ENCODE data around the gene KIDINS220. TPM values are rescaled to one million over a fixed set of nuclear protein-coding genes. Genes with fewer than 3 reads are reported as not detected.
A peak's percentile ranks its signal among the peaks of the same experiment; 100 is the strongest.

KIDINS220 gene
- total RNA-seq, 1 donor from 2014 or later, result 96.7 TPM

GRCh38 chr2:8882094-8882493, 44.7 kb upstream of the KIDINS220 start:
- Mint-ChIP-seq H3K27ac (no peak overlapping the region), H3K36me3 (ENCODE audit: insufficient read depth) (peaks cover 16% of the 10 kb centered on the region)
- no peak for DNase-seq (ENCODE audit: low spot score, unreplicated experiment)

GRCh38 chr2:8877894-8878293, 40.5 kb upstream of the KIDINS220 start:
- TF ChIP-seq CTCF (IDR thresholded peaks at IDR 0.05; ENCODE audit: unreplicated experiment), result no peak
- no peak for DNase-seq (ENCODE audit: low spot score, unreplicated experiment)
- H3K9me3 Mint-ChIP-seq (ENCODE audit: low read depth), result no peaks in the 10 kb centered on the region
- H3K4me1 Mint-ChIP-seq (ENCODE audit: low read depth), result no peaks in the 10 kb centered on the region
- H3K36me3 Mint-ChIP-seq (ENCODE audit: insufficient read depth), result peaks cover 16% of the 10 kb centered on the region
- no peaks in the 10 kb centered on the region for H3K27me3 Mint-ChIP-seq
- H3K4me3 Mint-ChIP-seq (ENCODE audit: low read depth), result no peak overlapping the region
- H3K27ac Mint-ChIP-seq, result no peak overlapping the region

More at GRCh38 chr2:8882094-8882493, 44.7 kb upstream of the KIDINS220 start:
- Mint-ChIP-seq H3K4me1 (ENCODE audit: low read depth) (peaks cover 2% of the 10 kb centered on the region), H3K9me3 (ENCODE audit: low read depth) (no peaks in the 10 kb centered on the region), H3K4me3 (ENCODE audit: low read depth) (no peak overlapping the region), H3K27me3 (no peaks in the 10 kb centered on the region)
- peak; percentile 51 for TF ChIP-seq CTCF (IDR thresholded peaks at IDR 0.05; ENCODE audit: unreplicated experiment)

- Mint-ChIP-seq H3K27me3 (no peaks in the 10 kb centered on the region), H3K36me3 (ENCODE audit: insufficient read depth) (peaks cover 16% of the 10 kb centered on the region), H3K4me3 (ENCODE audit: low read depth) (no peak overlapping the region), H3K4me1 (ENCODE audit: low read depth) (no peaks in the 10 kb centered on the region), H3K9me3 (ENCODE audit: low read depth) (no peaks in the 10 kb centered on the region), H3K27ac (no peak overlapping the region)
- DNase-seq (ENCODE audit: low spot score, unreplicated experiment), result no peak
- TF ChIP-seq CTCF (IDR thresholded peaks at IDR 0.05; ENCODE audit: unreplicated experiment), result no peak
Observed at GRCh38 chr2:8877332-8877731, 39.9 kb upstream of the KIDINS220 start.

- H3K27me3 Mint-ChIP-seq, result no peaks in the 10 kb centered on the region
- H3K9me3 Mint-ChIP-seq (ENCODE audit: low read depth), result no peaks in the 10 kb centered on the region
- peaks cover 16% of the 10 kb centered on the region for H3K36me3 Mint-ChIP-seq (ENCODE audit: insufficient read depth)
- no peak overlapping the region for H3K4me3 Mint-ChIP-seq (ENCODE audit: low read depth)
- no peak for TF ChIP-seq CTCF (IDR thresholded peaks at IDR 0.05; ENCODE audit: unreplicated experiment)
- DNase-seq (ENCODE audit: low spot score, unreplicated experiment), result no peak
- no peaks in the 10 kb centered on the region for H3K4me1 Mint-ChIP-seq (ENCODE audit: low read depth)
- H3K27ac Mint-ChIP-seq, result no peak overlapping the region
Observed at GRCh38 chr2:8876628-8877027, 39.2 kb upstream of the KIDINS220 start.

- no peak for DNase-seq (ENCODE audit: low spot score, unreplicated experiment)
- Mint-ChIP-seq H3K27ac (peak overlapping the region; percentile 14), H3K36me3 (ENCODE audit: insufficient read depth) (peaks cover 4% of the 10 kb centered on the region), H3K4me3 (ENCODE audit: low read depth) (no peak overlapping the region), H3K27me3 (no peaks in the 10 kb centered on the region), H3K4me1 (ENCODE audit: low read depth) (no peaks in the 10 kb centered on the region), H3K9me3 (ENCODE audit: low read depth) (no peaks in the 10 kb centered on the region)
- TF ChIP-seq CTCF (IDR thresholded peaks at IDR 0.05; ENCODE audit: unreplicated experiment), result peak; percentile 65
Observed at GRCh38 chr2:8872821-8873432, 35.5 kb upstream of the KIDINS220 start.
